HG03108 (cell line): ENCODE measurements around the gene DDX31.

Experiments used
- ATAC-seq: cut with Tn5 transposase; IDR thresholded peaks from one replicate; pipeline ENCODE4 v1.9.1; 2021; ENCODE audit warnings: moderate library complexity; ENCODE audit not compliant: unreplicated experiment

Gene DDX31

DNA sequence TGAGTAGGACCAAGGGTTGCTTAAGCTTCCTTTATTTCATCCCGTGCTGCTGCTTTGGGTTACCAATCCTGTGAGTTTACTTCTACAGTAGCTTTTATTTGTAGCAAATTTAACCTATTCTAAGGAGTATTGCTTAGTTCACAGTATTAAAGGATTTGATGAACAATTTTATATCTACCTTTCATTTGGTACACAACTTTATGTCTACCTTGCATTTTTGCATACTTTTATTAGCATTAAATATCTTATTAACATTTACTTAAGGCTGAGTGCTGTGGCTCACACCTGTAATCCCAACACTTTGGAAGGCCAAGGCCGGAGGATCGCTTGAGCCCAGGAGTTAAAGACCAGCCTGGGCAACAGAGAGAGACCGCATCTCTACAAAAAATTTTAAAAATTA, 4.7 kb upstream of the DDX31 start:
- no peak for ATAC-seq

DNA sequence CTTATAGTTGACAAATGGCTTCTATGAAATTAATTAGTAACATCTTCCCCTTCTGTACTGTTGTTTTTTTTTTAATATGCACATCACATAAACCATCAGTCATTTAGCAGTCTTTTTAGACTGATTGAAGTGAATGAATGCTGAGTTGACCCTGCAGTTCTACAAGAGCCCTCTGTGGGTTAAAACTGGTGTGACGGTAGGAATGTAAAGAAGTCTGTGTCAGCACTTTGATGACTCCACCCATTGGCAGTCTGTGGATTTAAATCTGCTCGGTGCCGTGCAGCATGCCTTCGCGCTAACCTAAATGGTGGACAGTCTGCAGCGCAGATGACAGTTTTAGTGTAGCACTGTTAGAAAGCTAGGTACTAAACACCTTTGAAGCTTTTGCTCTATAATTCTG, 3.6 kb upstream of the DDX31 start:
- no peak for ATAC-seq

DNA sequence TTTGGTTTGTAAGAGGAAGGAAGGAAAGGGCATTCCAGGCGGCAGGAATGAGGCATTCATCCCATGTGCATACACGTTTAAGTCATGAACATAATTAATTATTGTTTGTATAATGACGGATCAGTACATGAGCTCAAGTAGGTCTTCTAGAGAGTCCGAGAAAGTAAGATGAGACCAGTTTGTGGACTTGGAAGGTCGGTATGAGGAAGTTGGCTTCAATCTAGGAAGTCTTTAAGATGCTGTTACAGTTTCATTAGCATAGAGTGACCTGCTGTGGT, 2.6 kb upstream of the DDX31 start:
- ATAC-seq: no peak

GRCh38 chr9:132671620-132672412, 2.0 kb upstream of the DDX31 start:
- ATAC-seq: no peak

- peak; percentile 51 for ATAC-seq
These were observed 941 bp upstream of the DDX31 start, which contains the start of gene GTF3C4 for GRCh38 chr9:132670457-132671391. GTF3C4 (plus strand) TSS chr9:132670464; CDS start chr9:132670599, 135 bp downstream.

- ATAC-seq: no peak
These were observed 475 bp downstream of the DDX31 start for GRCh38 chr9:132669319-132669697.

DNA sequence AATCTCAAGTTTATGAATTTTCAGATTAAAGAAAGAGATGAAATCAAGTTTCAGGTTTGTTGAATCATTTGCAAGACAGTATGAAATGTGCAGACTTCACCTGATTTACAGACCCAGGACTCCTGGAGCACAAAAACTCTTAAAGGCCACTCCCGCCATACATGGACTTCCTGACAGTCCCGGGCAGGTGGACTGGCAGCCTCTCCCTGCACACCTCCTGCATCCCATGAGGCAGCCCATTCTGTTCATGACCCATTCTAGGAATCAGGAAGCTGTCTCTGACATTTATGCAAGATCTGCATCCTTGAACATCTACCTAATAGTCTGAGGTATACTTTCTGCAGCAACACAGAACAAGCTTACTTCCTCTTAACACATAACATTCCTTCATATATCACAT, 5.9 kb downstream of the DDX31 start:
- ATAC-seq: no peak

GRCh38 chr9:132663117-132663516, 6.7 kb downstream of the DDX31 start:
- ATAC-seq: no peak

DNA sequence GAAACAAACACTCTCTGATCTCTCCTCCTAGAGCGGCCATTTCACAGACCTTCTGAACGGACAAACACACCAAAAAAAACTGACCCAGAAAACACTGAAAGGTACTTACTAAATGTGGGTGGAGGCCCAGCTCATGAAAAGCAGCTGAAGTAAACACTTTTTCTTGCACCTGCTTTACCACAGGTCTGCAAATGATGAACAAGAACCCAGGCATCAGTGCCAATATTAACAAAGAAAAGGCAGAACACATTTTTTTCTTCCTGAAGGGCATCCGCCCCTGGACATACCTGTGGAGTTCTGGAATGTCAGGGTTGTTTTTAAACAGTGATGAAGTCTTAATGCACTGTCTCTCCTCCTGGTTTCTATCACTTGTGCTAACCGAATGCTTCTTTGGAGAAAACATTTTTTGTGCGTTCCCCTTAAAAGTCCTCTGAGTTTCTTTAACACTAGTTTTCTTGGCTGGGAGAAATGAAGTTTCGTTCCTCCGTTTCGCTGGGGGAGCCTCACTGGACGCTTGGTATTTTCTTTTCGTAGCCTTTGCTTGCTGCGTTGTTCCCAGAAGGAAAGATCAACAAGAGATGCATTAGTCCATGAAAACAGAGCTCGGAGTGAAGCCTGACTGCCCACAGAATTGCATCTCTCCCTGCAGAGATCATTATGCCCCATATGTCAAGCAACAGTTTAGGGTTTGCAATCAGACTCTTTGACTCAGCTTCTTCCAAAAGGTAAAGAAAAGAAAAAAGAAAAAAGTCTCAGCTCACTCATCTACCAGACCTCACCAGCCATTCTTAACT, 7.4 kb downstream of the DDX31 start:
- no peak for ATAC-seq

- ATAC-seq: no peak
These were observed 13.5 kb downstream of the DDX31 start for GRCh38 chr9:132656299-132656698.

GRCh38 chr9:132651259-132651658, 18.5 kb downstream of the DDX31 start:
- ATAC-seq: no peak

DNA sequence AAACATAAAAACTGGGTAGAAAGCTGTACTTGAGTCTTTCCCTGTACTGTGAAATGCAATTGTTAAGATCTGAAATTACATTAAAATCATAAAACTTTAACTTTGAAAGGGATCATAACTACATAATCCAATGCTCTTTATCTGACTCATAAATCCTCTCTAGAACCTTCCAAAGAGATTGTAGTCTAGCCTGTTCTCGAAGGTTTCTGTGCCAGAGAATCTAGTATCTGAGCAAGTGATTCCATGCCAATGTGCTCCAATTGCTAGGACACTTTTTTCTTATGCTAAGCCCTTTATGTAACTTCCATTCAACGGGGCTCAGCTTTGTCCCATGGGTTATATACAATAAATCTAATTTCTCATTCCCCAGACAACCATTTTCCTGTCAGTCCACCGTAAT, 21.1 kb downstream of the DDX31 start:
- ATAC-seq: no peak

DNA sequence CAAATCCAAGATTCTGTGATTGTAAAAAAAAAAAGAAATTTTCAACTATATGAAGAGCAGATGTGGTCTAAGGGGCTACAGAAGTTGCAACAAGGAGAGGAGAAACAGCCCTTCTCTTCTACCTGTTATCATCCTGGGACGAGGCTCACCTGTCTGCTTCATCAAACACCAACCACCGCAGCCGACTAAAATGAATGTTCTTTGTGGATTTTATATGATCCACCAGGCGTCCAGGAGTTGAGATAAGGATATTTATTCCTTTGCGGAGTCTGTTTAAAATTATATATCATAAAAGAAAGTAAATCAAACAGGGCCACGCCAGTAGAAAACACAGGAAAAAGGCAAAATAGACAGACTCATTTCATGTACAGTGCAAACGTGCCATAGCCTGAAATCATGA, 21.5 kb downstream of the DDX31 start:
- no peak for ATAC-seq

GRCh38 chr9:132647806-132648205, 22.0 kb downstream of the DDX31 start:
- no peak for ATAC-seq

GRCh38 chr9:132647355-132647754, 22.4 kb downstream of the DDX31 start:
- no peak for ATAC-seq

- no peak for ATAC-seq
These were observed 23.1 kb downstream of the DDX31 start for GRCh38 chr9:132646726-132647125.

DNA sequence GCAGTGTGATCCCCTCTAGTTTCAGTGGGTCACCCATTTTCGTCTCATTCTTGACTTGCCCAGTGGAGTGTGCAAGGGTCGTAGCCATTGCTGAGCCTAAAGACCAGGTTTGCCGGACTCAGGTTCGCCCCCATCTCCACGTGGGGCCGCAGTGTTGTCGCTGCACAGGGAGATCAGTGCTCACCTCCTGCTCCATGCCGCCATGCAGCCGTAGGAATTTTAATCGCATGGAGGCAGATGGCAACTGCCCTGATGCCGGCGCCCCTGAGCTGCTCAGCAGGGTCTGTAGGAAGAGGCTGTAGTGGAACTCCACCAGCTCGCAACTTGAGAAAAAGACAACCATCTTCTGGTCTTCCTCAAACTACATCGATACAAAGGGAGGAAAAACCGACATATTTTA, 24.1 kb downstream of the DDX31 start:
- no peak for ATAC-seq

DNA sequence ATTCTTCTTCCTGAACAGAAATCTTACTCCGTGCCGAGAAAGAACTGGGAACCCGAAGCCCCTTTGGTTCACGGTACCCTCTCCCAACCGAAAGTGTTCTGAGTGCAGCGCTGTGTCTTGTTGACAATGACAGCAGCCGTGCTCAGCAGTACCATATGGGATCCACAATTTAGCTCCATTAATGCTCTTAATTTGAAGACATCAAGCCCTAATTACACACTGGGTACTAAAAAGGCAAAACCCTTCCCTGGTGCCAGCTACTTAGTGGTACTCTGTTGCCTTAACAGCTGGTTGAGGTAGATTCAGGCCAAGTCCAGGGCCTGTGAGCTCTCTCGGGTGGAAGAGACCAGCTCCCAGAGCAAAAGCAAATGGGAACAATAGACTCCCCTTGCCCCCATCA, 24.5 kb downstream of the DDX31 start:
- no peak for ATAC-seq

DNA sequence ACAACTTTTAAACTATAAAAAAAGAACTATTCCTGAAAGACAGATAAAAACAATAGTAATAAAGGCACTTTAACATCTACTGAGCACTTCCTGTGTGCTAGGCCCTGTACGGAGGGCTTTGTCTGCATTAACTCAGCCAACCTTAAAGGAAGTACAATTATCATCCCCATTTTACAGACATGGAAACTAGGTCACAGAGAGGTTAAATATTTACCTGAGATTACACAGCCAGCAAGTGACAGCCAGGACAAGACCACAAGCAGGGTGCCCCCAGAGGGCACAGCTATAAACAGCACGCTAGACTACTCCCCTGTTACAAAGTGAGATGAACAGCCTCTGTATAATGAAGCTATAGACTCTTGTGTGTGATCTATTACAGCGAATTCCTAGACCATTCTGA, 25.5 kb downstream of the DDX31 start:
- ATAC-seq: no peak

GRCh38 chr9:132641216-132641615, 28.6 kb downstream of the DDX31 start:
- ATAC-seq: no peak

GRCh38 chr9:132639322-132639721, 30.5 kb downstream of the DDX31 start:
- no peak for ATAC-seq
